ENCODE data around the gene FOXJ2. TPM values are rescaled to one million over a fixed set of nuclear protein-coding genes. Genes with fewer than 3 reads are reported as not detected.

Gene FOXJ2
- total RNA-seq, 1 experiment from 2014 or later: 8.0 TPM

DNA sequence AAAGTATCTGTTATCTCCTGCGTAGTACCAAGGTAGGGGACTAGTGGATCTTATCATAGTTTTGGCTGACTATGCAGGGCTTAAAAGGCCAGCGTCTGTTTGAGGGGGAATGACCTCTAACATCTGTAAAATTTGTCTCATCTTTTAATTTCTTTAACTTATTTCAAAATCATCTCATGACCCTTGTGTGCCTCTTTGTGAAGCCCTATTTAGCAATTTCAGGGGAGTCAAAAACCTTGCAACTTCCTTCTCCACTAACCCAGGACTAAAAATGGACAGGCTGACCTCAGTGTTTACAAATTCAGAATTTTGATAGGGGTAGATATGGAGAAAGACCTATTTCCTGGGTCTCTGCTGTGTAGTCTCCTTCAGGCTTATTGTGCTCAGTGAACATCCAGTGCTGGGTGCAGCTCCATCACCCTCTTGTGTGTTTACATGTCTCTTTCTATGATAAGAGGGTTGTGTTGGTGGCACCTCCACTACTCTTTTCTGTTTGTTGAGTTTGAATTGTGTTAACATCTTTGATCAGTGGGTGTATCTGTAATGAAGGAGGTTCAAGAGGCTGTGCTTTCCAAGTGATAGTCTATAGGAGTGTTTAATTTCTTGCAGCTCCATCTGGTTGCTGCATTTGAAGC is 63.9 kb downstream of the FOXJ2 start:
- H3K36me3 ChIP-seq: peaks cover 19% of the 10 kb centered on the region

DNA sequence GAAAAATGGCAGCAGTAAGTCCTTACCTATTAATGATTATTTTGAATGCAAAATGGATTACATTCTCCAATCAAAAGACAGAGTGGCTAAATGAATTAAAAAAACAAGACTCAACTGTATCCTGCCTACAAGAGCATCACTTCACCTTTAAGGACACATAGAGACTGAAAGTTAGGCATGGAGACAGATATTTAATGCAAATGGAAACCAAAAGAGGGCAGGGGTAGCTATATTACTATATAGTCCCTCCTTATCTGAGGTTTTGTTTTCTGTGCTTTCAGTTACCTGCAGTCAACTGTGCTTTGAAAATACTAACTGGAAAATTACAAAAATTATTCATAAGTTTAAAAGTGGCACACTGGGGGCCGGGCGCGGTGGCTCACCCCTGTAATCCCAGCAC is 66.7 kb downstream of the FOXJ2 start:
- Histone ChIP-seq H3K4me3 (no peak overlapping the region), H3K9me3 (replicated peaks) (no peaks in the 10 kb centered on the region), H3K4me1 (no peaks in the 10 kb centered on the region), H3K36me3 (peaks cover 9% of the 10 kb centered on the region), H3K27ac (no peak overlapping the region), H3K27me3 (no peaks in the 10 kb centered on the region)
- no peak for DNase-seq

More for the DNA sequence above, 63.9 kb downstream of the FOXJ2 start:
- Histone ChIP-seq H3K27ac (no peak overlapping the region), H3K4me1 (no peaks in the 10 kb centered on the region), H3K9me3 (replicated peaks) (no peaks in the 10 kb centered on the region), H3K4me3 (no peak overlapping the region), H3K27me3 (no peaks in the 10 kb centered on the region)
- no peak for DNase-seq

Other genes with a start within 250 kb of the FOXJ2 start
- gene NANOG, start 243.3 kb upstream of the FOXJ2 start, total RNA-seq (2014; rRNA removed; shearing (Covaris generic)): 0.05 TPM in 1 of 2 replicates, not detected in the other
- gene SLC2A14, start 159.8 kb upstream of the FOXJ2 start, total RNA-seq (2014; rRNA removed; shearing (Covaris generic)): 0.04 TPM in 1 of 2 replicates, not detected in the other
- gene SLC2A3, start 96.5 kb upstream of the FOXJ2 start, total RNA-seq (2014; rRNA removed; shearing (Covaris generic)): 1.9 and 2.6 TPM in 2 replicates
- gene C3AR1, start 33.6 kb downstream of the FOXJ2 start, total RNA-seq (2014; rRNA removed; shearing (Covaris generic)): 0.06 and 0.08 TPM in 2 replicates
- 27.9 and 34.8 TPM in 2 replicates for gene NECAP1, start 49.6 kb downstream of the FOXJ2 start, total RNA-seq (2014; rRNA removed; shearing (Covaris generic))
- gene CLEC4A, start 90.9 kb downstream of the FOXJ2 start, total RNA-seq (2014; rRNA removed; shearing (Covaris generic)): 0.10 and 0.36 TPM in 2 replicates
- not detected in 2 replicates for gene ZNF705A, start 124.3 kb downstream of the FOXJ2 start, total RNA-seq (2014; rRNA removed; shearing (Covaris generic))
- 0.04 TPM in 1 of 2 replicates, not detected in the other for gene FAM90A1, start 194.9 kb downstream of the FOXJ2 start, total RNA-seq (2014; rRNA removed; shearing (Covaris generic))